ENCODE results near the gene SRL.

- TF ChIP-seq EZH2phosphoT487 (IDR thresholded peaks at IDR 0.05; ENCODE audit: low read length) (no peak), CTCF (IDR thresholded peaks at IDR 0.05; ENCODE audit: low read length) (no peak), EZH2 (optimal IDR thresholded peaks at IDR 0.05; ENCODE audit: low read depth, low read length) (no peak)
Observed at GRCh38 chr16:4212211-4212933, 29.5 kb downstream of the SRL start.

All from MM.1S (cell line).